HEK293 (cell line): ENCODE results near the gene BACH2.
A peak's percentile ranks its signal among the peaks of the same experiment; 100 is the strongest.

Experiments
- CTCF ChIA-PET: fragments of 350-600 bp; formaldehyde crosslinking; extraction: SDS; loops from one replicate; lab custom pipeline; 2021; ENCODE audit warnings: antibody characterized with exemption; lab: Yijun Ruan, JAX
- POLR2A ChIA-PET: fragments of 300-600 bp; formaldehyde crosslinking; extraction: SDS; loops from one replicate; lab custom pipeline; 2020; ENCODE audit warnings: antibody characterized with exemption, inconsistent platforms; lab: Yijun Ruan, JAX
- H3K27ac ChIP-seq: fragments of 200-500 bp; sonication (Bioruptor generic); 2 replicates; pipeline ENCODE4 v1.5.1; 2014; ENCODE audit warnings: low read depth, low read length, control low read depth, inconsistent platforms; ENCODE audit errors: extremely low read depth
- H3K36me3 ChIP-seq, 2 experiments: fragments of 200-500 bp in 1 of 2; sonication (Bioruptor generic) in 1 of 2; 1 replicate in 1 of 2; 2 replicates in 1 of 2; pipeline ENCODE4 v1.5.1; 2014 to 2017; ENCODE audit warnings: inconsistent platforms in 2 of 2, low read length in 2 of 2; ENCODE audit not compliant: control insufficient read depth in 2 of 2, insufficient read depth in 1 of 2
- H3K4me1 ChIP-seq: fragments of 200-500 bp; sonication (Bioruptor generic); 2 replicates; pipeline ENCODE4 v1.5.1; 2014; ENCODE audit warnings: mild to moderate bottlenecking, low read length, inconsistent platforms; ENCODE audit not compliant: control insufficient read depth, insufficient read depth
- H3K4me3 ChIP-seq: 2 replicates; pipeline ENCODE4 v1.5.1; 2011; ENCODE audit warnings: low read depth, mild to moderate bottlenecking, control low read depth, low read length, moderate library complexity
- H3K9me3 ChIP-seq: fragments of 200-500 bp; sonication (Bioruptor generic); 2 replicates; pipeline ENCODE4 v1.5.1; 2014; ENCODE audit warnings: low read depth, low read length, inconsistent platforms; ENCODE audit not compliant: control insufficient read depth, insufficient read depth
- PRDM2 ChIP-seq: fragments of 450-650 bp; formaldehyde crosslinking; IDR thresholded peaks from 2 replicates; pipeline ENCODE4 v1.5.1; 2016; ENCODE audit warnings: missing biosample characterization, missing genetic modification characterization, borderline replicate concordance
- SP2 ChIP-seq: fragments of 450-650 bp; formaldehyde crosslinking; IDR thresholded peaks from 2 replicates; pipeline ENCODE4 v1.5.1; 2016; ENCODE audit warnings: missing biosample characterization, missing genetic modification characterization
- TCF7L2 ChIP-seq: IDR thresholded peaks from 2 replicates; pipeline ENCODE4 v1.6.1; 2011; ENCODE audit warnings: low read depth, mild to moderate bottlenecking, inconsistent platforms, low read length, moderate library complexity, borderline replicate concordance
- ZBTB20 ChIP-seq: fragments of 450-650 bp; formaldehyde crosslinking; IDR thresholded peaks from 2 replicates; pipeline ENCODE4 v1.5.1; 2016; ENCODE audit warnings: missing biosample characterization, missing genetic modification characterization
- ZBTB48 ChIP-seq: fragments of 450-650 bp; formaldehyde crosslinking; IDR thresholded peaks from 2 replicates; pipeline ENCODE4 v1.5.1; 2016; ENCODE audit warnings: missing biosample characterization, missing genetic modification characterization
- ZIC2 ChIP-seq: fragments of 450-650 bp; formaldehyde crosslinking; IDR thresholded peaks from 2 replicates; pipeline ENCODE4 v1.5.1; 2016; ENCODE audit warnings: missing biosample characterization, missing genetic modification characterization
- ZNF16 ChIP-seq: fragments of 450-650 bp; formaldehyde crosslinking; IDR thresholded peaks from 2 replicates; pipeline ENCODE4 v1.5.1; 2016; ENCODE audit warnings: low read depth, missing biosample characterization, missing genetic modification characterization
- ZNF26 ChIP-seq: fragments of 450-650 bp; formaldehyde crosslinking; IDR thresholded peaks from 2 replicates; pipeline ENCODE4 v1.5.1; 2016; ENCODE audit warnings: missing biosample characterization, missing genetic modification characterization
- ZNF501 ChIP-seq: fragments of 450-650 bp; formaldehyde crosslinking; IDR thresholded peaks from 2 replicates; pipeline ENCODE4 v1.5.1; 2016; ENCODE audit warnings: missing biosample characterization, missing genetic modification characterization
- ZNF600 ChIP-seq: fragments of 450-650 bp; formaldehyde crosslinking; IDR thresholded peaks from 2 replicates; pipeline ENCODE4 v1.5.1; 2016; ENCODE audit warnings: missing biosample characterization, missing genetic modification characterization
- TF ChIP-seq, protein P1 (sequence below): fragments of 450-650 bp; formaldehyde crosslinking; IDR thresholded peaks from 2 replicates; pipeline ENCODE4 v1.5.1; 2017; ENCODE audit warnings: missing biosample characterization, missing genetic modification characterization

BACH2 gene

GRCh38 chr6:90190752-90191395 is 105.8 kb downstream of the BACH2 start:
- peaks cover 17% of the 10 kb centered on the region for H3K4me1 ChIP-seq
- ChIA-PET POLR2A (interaction anchor here (0.6 kb wide), 1 partner anchor 194 kb away, joined by 3 read pairs; no protein-coding TSS in a partner anchor), CTCF (interaction anchor here (0.6 to 0.7 kb wide), 2 partner anchors 96 to 230 kb away, joined by 3 read pairs; no protein-coding TSS in a partner anchor)
- no peaks in the 10 kb centered on the region for H3K9me3 ChIP-seq
- no peaks in the 10 kb centered on the region for H3K36me3 ChIP-seq
- no peak overlapping the region for H3K27ac ChIP-seq
- H3K4me3 ChIP-seq: no peak overlapping the region
- TF ChIP-seq ZBTB48 (tag by site-specific recombination) (no peak), ZNF501 (tag by site-specific recombination) (no peak)

- Histone ChIP-seq H3K4me1 (peaks cover 23% of the 10 kb centered on the region), H3K9me3 (no peaks in the 10 kb centered on the region), H3K4me3 (no peak overlapping the region)
- CTCF ChIA-PET: interaction anchor here (0.7 kb wide), 2 partner anchors 220 to 230 kb away, joined by 3 read pairs; no protein-coding TSS in a partner anchor
- TF ChIP-seq SP2 (tag by site-specific recombination): no peak
- TF ChIP-seq, protein P1, sequence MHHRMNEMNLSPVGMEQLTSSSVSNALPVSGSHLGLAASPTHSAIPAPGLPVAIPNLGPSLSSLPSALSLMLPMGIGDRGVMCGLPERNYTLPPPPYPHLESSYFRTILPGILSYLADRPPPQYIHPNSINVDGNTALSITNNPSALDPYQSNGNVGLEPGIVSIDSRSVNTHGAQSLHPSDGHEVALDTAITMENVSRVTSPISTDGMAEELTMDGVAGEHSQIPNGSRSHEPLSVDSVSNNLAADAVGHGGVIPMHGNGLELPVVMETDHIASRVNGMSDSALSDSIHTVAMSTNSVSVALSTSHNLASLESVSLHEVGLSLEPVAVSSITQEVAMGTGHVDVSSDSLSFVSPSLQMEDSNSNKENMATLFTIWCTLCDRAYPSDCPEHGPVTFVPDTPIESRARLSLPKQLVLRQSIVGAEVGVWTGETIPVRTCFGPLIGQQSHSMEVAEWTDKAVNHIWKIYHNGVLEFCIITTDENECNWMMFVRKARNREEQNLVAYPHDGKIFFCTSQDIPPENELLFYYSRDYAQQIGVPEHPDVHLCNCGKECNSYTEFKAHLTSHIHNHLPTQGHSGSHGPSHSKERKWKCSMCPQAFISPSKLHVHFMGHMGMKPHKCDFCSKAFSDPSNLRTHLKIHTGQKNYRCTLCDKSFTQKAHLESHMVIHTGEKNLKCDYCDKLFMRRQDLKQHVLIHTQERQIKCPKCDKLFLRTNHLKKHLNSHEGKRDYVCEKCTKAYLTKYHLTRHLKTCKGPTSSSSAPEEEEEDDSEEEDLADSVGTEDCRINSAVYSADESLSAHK: no peak
- no peak for TF ChIP-seq ZNF26
- no peak for TF ChIP-seq ZNF16
- TF ChIP-seq PRDM2 (tag by site-specific recombination): no peak
- TF ChIP-seq ZIC2 (tag by site-specific recombination): no peak
- no peak for TF ChIP-seq ZBTB20 (tag by site-specific recombination)
- 0 out of 2 replicates have a peak, but pooled peaks have one; percentile 25 for TF ChIP-seq ZNF600 (tag by site-specific recombination)
- no peak for TF ChIP-seq TCF7L2
- TF ChIP-seq, all 188 proteins: peak for 1
- Histone ChIP-seq H3K27ac (no peak overlapping the region), H3K36me3 (no peaks in the 10 kb centered on the region)
- POLR2A ChIA-PET: interaction anchor here (0.6 kb wide), 1 partner anchor 194 kb away, joined by 3 read pairs; no protein-coding TSS in a partner anchor
These were observed 106.5 kb downstream of the BACH2 start for GRCh38 chr6:90190131-90190530.
